ENCODE data around the gene FKBP14.

The FKBP14 gene

GRCh38 chr7:29993140-29993539 lies 33.4 kb downstream of the FKBP14 start:
- Histone ChIP-seq H3K27ac (no peak overlapping the region), H3K4me1 (ENCODE audit: low read depth, poor library complexity, severe bottlenecking) (no peaks in the 10 kb centered on the region), H3K4me2 (no peak overlapping the region), H4K20me1 (ENCODE audit: insufficient read depth) (no peaks in the 10 kb centered on the region), H2AFZ (ENCODE audit: low read depth) (no peak overlapping the region), H3K27me3 (ENCODE audit: insufficient read depth, low read depth) (no peaks in the 10 kb centered on the region; the same call in 1 of the 2 replicates), H3K4me3 (IDR thresholded peaks at IDR 0.05; ENCODE audit: insufficient read depth, low read depth, low read length) (no peak overlapping the region), H3K79me2 (ENCODE audit: insufficient read depth, low read depth) (no peaks in the 10 kb centered on the region), H3K9ac (no peak overlapping the region), H3K36me3 (ENCODE audit: insufficient read depth) (no peaks in the 10 kb centered on the region)
- TF ChIP-seq CTCF (conservative IDR thresholded peaks at IDR 0.05; ENCODE audit: low read depth, low read length), result no peak

GRCh38 chr7:29991937-29992336 lies 34.6 kb downstream of the FKBP14 start:
- no peaks in the 10 kb centered on the region; the same call in 1 of the 2 replicates for H3K27me3 ChIP-seq (ENCODE audit: insufficient read depth, low read depth)
- H4K20me1 ChIP-seq (ENCODE audit: insufficient read depth), result no peaks in the 10 kb centered on the region
- no peaks in the 10 kb centered on the region for H3K36me3 ChIP-seq (ENCODE audit: insufficient read depth)
- no peak for TF ChIP-seq CTCF (conservative IDR thresholded peaks at IDR 0.05; ENCODE audit: low read depth, low read length)
- no peak overlapping the region for H3K4me3 ChIP-seq (IDR thresholded peaks at IDR 0.05; ENCODE audit: insufficient read depth, low read depth, low read length)
- H3K27ac ChIP-seq, result no peak overlapping the region
- H3K4me1 ChIP-seq (ENCODE audit: low read depth, poor library complexity, severe bottlenecking), result no peaks in the 10 kb centered on the region
- no peak overlapping the region for H3K4me2 ChIP-seq
- H3K9ac ChIP-seq, result no peak overlapping the region
- H2AFZ ChIP-seq (ENCODE audit: low read depth), result no peak overlapping the region
- no peaks in the 10 kb centered on the region for H3K79me2 ChIP-seq (ENCODE audit: insufficient read depth, low read depth)

- Histone ChIP-seq H2AFZ (ENCODE audit: low read depth) (no peak overlapping the region), H3K9ac (no peak overlapping the region), H3K79me2 (ENCODE audit: insufficient read depth, low read depth) (no peaks in the 10 kb centered on the region), H3K27ac (no peak overlapping the region), H3K27me3 (ENCODE audit: insufficient read depth, low read depth) (no peaks in the 10 kb centered on the region; the same call in 1 of the 2 replicates), H3K4me2 (no peak overlapping the region), H3K36me3 (ENCODE audit: insufficient read depth) (no peaks in the 10 kb centered on the region), H3K4me1 (ENCODE audit: low read depth, poor library complexity, severe bottlenecking) (no peaks in the 10 kb centered on the region), H4K20me1 (ENCODE audit: insufficient read depth) (no peaks in the 10 kb centered on the region), H3K4me3 (IDR thresholded peaks at IDR 0.05; ENCODE audit: insufficient read depth, low read depth, low read length) (no peak overlapping the region)
- TF ChIP-seq CTCF (conservative IDR thresholded peaks at IDR 0.05; ENCODE audit: low read depth, low read length), result no peak
Observed at GRCh38 chr7:29990931-29991330, 35.6 kb downstream of the FKBP14 start.

GRCh38 chr7:29989257-29989995 lies 37.1 kb downstream of the FKBP14 start, which contains the start of gene SCRN1:
Gene SCRN1, minus strand, starts transcription at chr7:29989801. Its CDS starts 20,734 bp downstream, at chr7:29969067.
- no peak for TF ChIP-seq CTCF (conservative IDR thresholded peaks at IDR 0.05; ENCODE audit: low read depth, low read length)
- peak within 1 kb of the TSS; percentile 28; the same call in 1 of the 2 replicates for H3K4me2 ChIP-seq
- H4K20me1 ChIP-seq (ENCODE audit: insufficient read depth), result no peaks in the 10 kb centered on the region
- no peak within 1 kb of the TSS for H3K27ac ChIP-seq
- no peaks in the 10 kb centered on the region; the same call in 1 of the 2 replicates for H3K27me3 ChIP-seq (ENCODE audit: insufficient read depth, low read depth)
- H3K36me3 ChIP-seq (ENCODE audit: insufficient read depth), result no peaks in the 10 kb centered on the region
- H2AFZ ChIP-seq (ENCODE audit: low read depth), result peak within 1 kb of the TSS; percentile 86
- H3K4me1 ChIP-seq (ENCODE audit: low read depth, poor library complexity, severe bottlenecking), result no peaks in the 10 kb centered on the region
- H3K79me2 ChIP-seq (ENCODE audit: insufficient read depth, low read depth), result no peaks in the 10 kb centered on the region
- H3K4me3 ChIP-seq (IDR thresholded peaks at IDR 0.05; ENCODE audit: insufficient read depth, low read depth, low read length), result no peak within 1 kb of the TSS
- H3K9ac ChIP-seq, result peak within 1 kb of the TSS; percentile 43; the same call in 1 of the 2 replicates

Measured in KMS-11 (cell line).